ENCODE data around the gene PARVB. TPM values are rescaled to one million over a fixed set of nuclear protein-coding genes. Genes with fewer than 3 reads are reported as not detected.

PARVB gene
- total RNA-seq, 4 donors from 2014 or later, result 27.7 to 88.5 (median 41.7) TPM

- Histone ChIP-seq H3K4me3 (no peak overlapping the region), H3K4me1 (no peaks in the 10 kb centered on the region), H3K27ac (no peak overlapping the region), H3K9me3 (no peaks in the 10 kb centered on the region), H3K36me3 (no peaks in the 10 kb centered on the region), H3K27me3 (no peaks in the 10 kb centered on the region)
- no peak for TF ChIP-seq CTCF (IDR thresholded peaks at IDR 0.05)
- TF ChIP-seq POLR2A (IDR thresholded peaks at IDR 0.05), result no peak
- no peak for DNase-seq
- intact Hi-C loops (cut with DNase I; ENCODE audit: low total_unique reads), result no loop called here
Measured at GRCh38 chr22:44147821-44148574, 123.9 kb downstream of the PARVB start.

- DNase-seq, result no peak
- intact Hi-C loops (cut with DNase I; ENCODE audit: low total_unique reads), result no loop called here
- H3K36me3 ChIP-seq, result no peaks in the 10 kb centered on the region
Measured at GRCh38 chr22:44151676-44152075, 127.6 kb downstream of the PARVB start.

GRCh38 chr22:44153710-44154109 is 129.6 kb downstream of the PARVB start:
- H3K27ac ChIP-seq, result no peak overlapping the region
- no peak overlapping the region for H3K4me3 ChIP-seq
- H3K9me3 ChIP-seq, result no peaks in the 10 kb centered on the region
- no peak for TF ChIP-seq CTCF (IDR thresholded peaks at IDR 0.05)
- no peak for TF ChIP-seq POLR2A (IDR thresholded peaks at IDR 0.05)
- H3K4me1 ChIP-seq, result no peaks in the 10 kb centered on the region
- H3K27me3 ChIP-seq, result no peaks in the 10 kb centered on the region
- DNase-seq, result no peak
- H3K36me3 ChIP-seq, result no peaks in the 10 kb centered on the region
- intact Hi-C loops (cut with DNase I; ENCODE audit: low total_unique reads), result no loop called here

More at GRCh38 chr22:44151676-44152075, 127.6 kb downstream of the PARVB start:
- Histone ChIP-seq H3K27me3 (no peaks in the 10 kb centered on the region), H3K4me3 (no peak overlapping the region), H3K9me3 (no peaks in the 10 kb centered on the region), H3K4me1 (no peaks in the 10 kb centered on the region), H3K27ac (no peak overlapping the region)
- TF ChIP-seq POLR2A (IDR thresholded peaks at IDR 0.05), result no peak
- TF ChIP-seq CTCF (IDR thresholded peaks at IDR 0.05), result no peak

- DNase-seq, result no peak
- Histone ChIP-seq H3K9me3 (no peaks in the 10 kb centered on the region), H3K36me3 (no peaks in the 10 kb centered on the region), H3K4me3 (no peak overlapping the region), H3K4me1 (no peaks in the 10 kb centered on the region), H3K27me3 (no peaks in the 10 kb centered on the region), H3K27ac (no peak overlapping the region)
- TF ChIP-seq CTCF (IDR thresholded peaks at IDR 0.05), result no peak
- no peak for TF ChIP-seq POLR2A (IDR thresholded peaks at IDR 0.05)
- intact Hi-C loops (cut with DNase I; ENCODE audit: low total_unique reads), result no loop called here
Measured at GRCh38 chr22:44154436-44154942, 130.4 kb downstream of the PARVB start.

GRCh38 chr22:44155115-44155514 is 131.0 kb downstream of the PARVB start:
- intact Hi-C loops (cut with DNase I; ENCODE audit: low total_unique reads), result no loop called here

More at GRCh38 chr22:44155115-44155514, 131.0 kb downstream of the PARVB start:
- Histone ChIP-seq H3K4me3 (no peak overlapping the region), H3K9me3 (no peaks in the 10 kb centered on the region), H3K36me3 (no peaks in the 10 kb centered on the region), H3K27me3 (no peaks in the 10 kb centered on the region), H3K4me1 (no peaks in the 10 kb centered on the region), H3K27ac (no peak overlapping the region)
- no peak for DNase-seq
- no peak for TF ChIP-seq CTCF (IDR thresholded peaks at IDR 0.05)
- no peak for TF ChIP-seq POLR2A (IDR thresholded peaks at IDR 0.05)

Data from uterus (tissue), 4 donors.